Measurements from ENCODE around the gene GARNL3. TPM values are rescaled to one million over a fixed set of nuclear protein-coding genes. Genes with fewer than 3 reads are reported as not detected.

The GARNL3 gene
- total and polyA plus RNA-seq, 2 of the 13 experiments (the other 11 are each of a cell fraction or from before 2014, with no cell fraction given), result 3.9 to 11.0 TPM

GRCh38 chr9:127423934-127424675 lies 159.5 kb downstream of the GARNL3 start, which contains the start of gene ZNF79 (continued):
- peak; percentile 98 for TF ChIP-seq SNAPC4 (CRISPR knock-in tag; IDR thresholded peaks at IDR 0.05)
- TF ChIP-seq CCDC6 (CRISPR knock-in tag; IDR thresholded peaks at IDR 0.05), result 0 out of 2 replicates have a peak, but pooled peaks have one; percentile 29
- TF ChIP-seq NFATC3 (CRISPR knock-in tag; IDR thresholded peaks at IDR 0.05), result 0 out of 2 replicates have a peak, but pooled peaks have one; percentile 49
- TF ChIP-seq SMAD9 (CRISPR knock-in tag; IDR thresholded peaks at IDR 0.05), result no peak
- TF ChIP-seq, protein P1, sequence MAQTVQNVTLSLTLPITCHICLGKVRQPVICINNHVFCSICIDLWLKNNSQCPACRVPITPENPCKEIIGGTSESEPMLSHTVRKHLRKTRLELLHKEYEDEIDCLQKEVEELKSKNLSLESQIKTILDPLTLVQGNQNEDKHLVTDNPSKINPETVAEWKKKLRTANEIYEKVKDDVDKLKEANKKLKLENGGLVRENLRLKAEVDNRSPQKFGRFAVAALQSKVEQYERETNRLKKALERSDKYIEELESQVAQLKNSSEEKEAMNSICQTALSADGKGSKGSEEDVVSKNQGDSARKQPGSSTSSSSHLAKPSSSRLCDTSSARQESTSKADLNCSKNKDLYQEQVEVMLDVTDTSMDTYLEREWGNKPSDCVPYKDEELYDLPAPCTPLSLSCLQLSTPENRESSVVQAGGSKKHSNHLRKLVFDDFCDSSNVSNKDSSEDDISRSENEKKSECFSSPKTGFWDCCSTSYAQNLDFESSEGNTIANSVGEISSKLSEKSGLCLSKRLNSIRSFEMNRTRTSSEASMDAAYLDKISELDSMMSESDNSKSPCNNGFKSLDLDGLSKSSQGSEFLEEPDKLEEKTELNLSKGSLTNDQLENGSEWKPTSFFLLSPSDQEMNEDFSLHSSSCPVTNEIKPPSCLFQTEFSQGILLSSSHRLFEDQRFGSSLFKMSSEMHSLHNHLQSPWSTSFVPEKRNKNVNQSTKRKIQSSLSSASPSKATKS (CRISPR knock-in tag; IDR thresholded peaks at IDR 0.05), result no peak
- TF ChIP-seq NR2F2 (IDR thresholded peaks at IDR 0.05; ENCODE audit: borderline replicate concordance, low read depth), result no peak
- TF ChIP-seq ZNF143 (CRISPR knock-in tag; IDR thresholded peaks at IDR 0.05), result peak; percentile 93
- TF ChIP-seq ZNF550 (CRISPR knock-in tag; IDR thresholded peaks at IDR 0.05; ENCODE audit: borderline replicate concordance), result no peak
- peak; percentile 83 for TF ChIP-seq YY1 (IDR thresholded peaks at IDR 0.05; ENCODE audit: insufficient read depth, insufficient replicate concordance, low read depth, low read length)
- TF ChIP-seq ZGPAT (CRISPR knock-in tag; IDR thresholded peaks at IDR 0.05), result peak; percentile 86
- TF ChIP-seq TEAD3 (CRISPR knock-in tag; optimal IDR thresholded peaks at IDR 0.05; ENCODE audit: borderline replicate concordance), result peak; percentile 6
- TF ChIP-seq NR0B2 (CRISPR knock-in tag; IDR thresholded peaks at IDR 0.05), result no peak; the same call in 1 of the 2 replicates
- no peak for TF ChIP-seq TBP (CRISPR knock-in tag; IDR thresholded peaks at IDR 0.05)
- TF ChIP-seq POLR2AphosphoS5 (IDR thresholded peaks at IDR 0.05; ENCODE audit: low read depth, low read length), result peak; percentile 63
- peak; percentile 96 for TF ChIP-seq ATF1 (CRISPR knock-in tag; IDR thresholded peaks at IDR 0.05)
- TF ChIP-seq ZNF770 (CRISPR knock-in tag; IDR thresholded peaks at IDR 0.05), result peak; percentile 64; the same call in 1 of the 2 replicates
- no peak for TF ChIP-seq CEBPB (IDR thresholded peaks at IDR 0.05; ENCODE audit: borderline replicate concordance, low read depth, low read length)
